Iris pigment epithelial cell (primary cell): ENCODE results near the gene MEAF6.
A peak's percentile ranks its signal among the peaks of the same experiment; 100 is the strongest.

ENCODE experiments used
- DNase-seq: peaks from one replicate; pipeline ENCODE4 v3.0.0-alpha.2; 2011; ENCODE audit warnings: low read depth

MEAF6 gene

DNA sequence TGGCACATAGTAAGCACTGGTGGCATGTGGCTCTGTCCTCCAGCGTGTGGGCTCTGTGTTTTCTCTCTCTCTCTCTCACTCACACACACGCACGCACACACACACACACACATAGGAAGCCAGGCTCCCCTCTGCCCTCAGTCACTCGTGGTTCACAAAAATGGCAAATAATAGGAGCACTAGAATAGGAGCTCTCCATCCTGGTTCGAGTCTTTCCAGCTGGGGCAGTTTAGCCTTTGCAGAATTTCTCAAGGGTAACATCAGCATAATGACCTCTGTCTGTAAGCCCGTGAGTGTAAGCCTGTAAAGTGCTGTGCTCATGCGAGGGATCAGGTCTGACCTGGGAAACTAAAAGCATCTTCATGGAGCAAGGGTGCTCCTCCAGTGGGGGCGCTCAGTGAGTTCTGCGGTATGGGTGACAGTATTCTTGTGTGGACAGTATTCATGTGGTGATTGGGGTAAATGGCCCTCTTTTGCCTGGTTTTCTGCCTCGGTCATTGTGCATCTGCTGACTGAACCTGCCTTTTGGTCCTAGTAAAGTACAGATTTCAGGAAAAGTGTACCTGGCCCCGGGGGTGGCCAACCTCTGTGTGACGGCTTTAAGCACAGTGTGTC, 41.0 kb downstream of the MEAF6 start:
- DNase-seq = no peak

DNA sequence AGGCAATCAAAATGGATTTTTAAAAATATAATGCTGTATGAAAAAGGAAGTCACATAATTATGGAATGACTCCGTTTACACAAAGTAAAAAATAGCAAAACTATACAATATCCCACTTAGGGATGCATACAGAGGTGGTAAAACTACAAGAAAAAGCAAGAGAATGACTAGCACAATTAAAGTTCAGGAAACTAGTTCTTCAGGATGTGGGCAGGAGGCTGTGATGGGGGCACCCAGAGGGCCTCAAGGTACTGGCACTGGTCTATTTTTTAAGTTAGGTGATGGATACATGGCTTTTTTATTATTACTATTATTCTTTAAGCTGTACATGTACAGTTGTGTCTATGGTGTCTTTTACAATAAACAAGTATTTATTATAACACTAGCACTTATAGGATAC, 41.6 kb downstream of the MEAF6 start:
- no peak for DNase-seq

DNA sequence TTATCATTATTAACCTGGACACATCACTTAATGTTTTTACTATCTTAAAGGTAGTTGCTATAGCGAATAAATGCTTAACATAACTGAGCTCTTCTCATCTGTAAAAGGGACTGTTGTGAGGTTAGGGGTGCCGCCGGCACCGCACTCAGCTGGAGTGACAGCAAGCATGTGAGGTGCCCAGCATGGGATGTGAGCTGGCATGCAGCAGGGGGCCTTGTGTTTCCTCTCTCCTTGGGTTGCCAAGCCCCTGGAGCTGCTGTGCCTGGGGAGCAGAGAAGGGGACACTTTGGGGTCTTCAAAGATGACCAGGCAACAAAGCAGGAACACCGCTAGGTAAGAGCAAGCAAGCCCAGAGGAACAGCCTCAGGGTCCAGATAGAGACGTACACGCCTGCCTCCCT, 42.3 kb downstream of the MEAF6 start:
- DNase-seq = no peak

DNA sequence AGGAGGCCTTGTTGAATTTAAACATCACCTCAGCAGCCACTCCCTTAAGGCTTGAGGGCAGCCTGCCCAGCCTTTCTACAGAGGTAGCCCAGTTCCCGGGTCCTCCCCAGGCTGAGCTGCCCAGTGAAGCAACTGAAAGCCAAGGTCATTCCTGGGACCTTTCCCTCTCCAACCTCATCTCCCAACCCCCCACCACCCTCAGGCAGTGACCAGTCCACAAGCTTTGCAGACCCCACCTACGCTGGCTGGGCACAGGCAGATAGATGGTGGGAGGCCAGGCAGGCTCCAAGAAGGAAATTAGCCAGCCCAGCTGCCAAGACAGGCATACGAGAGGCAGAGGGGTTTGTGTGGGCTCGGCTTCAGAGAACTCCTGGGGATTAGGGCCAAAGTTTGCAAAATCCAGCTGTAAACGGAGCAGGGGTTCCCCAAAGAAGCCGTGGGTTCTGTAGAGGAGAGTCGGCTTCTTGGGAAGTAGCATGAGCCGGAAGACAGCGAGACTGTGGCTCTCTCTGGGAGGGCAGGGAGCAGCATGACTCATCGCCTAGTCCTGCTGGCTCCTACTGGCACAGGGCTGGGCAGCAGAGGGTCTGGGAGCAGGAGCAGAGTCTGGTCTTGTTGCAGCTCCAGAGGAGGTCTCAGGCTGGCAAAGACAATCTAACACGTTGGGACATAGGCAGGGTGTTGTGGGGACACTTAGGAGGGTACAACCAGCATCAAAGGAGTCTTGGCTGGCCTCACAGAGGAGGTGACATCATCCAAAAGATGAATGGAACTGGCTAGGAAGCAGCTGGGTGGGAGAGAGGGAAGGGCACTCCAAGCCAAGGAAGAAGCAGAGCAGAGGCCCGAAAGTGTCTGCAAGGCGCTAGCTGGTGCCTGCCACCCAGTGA, 43.0 kb downstream of the MEAF6 start:
- peak; percentile 96 for DNase-seq

DNA sequence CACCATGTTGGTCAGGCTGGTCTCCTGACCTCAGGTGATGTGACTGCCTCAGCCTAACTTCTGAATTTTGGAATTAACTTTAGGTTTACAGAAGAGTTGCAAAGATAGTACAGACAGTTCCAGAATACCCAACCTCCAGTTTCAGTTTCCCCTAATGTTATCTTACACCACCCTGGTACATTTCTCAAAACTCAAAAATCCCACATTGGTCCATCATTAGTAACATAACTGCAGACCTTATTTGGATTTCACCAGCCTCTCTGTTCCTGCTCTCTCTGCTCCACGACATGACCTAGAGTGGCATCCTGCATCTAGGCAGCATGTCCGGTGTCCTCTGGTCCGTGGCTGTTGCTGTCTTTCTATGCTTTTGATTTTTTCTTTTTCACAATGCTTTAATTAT, 45.2 kb downstream of the MEAF6 start:
- no peak for DNase-seq

DNA sequence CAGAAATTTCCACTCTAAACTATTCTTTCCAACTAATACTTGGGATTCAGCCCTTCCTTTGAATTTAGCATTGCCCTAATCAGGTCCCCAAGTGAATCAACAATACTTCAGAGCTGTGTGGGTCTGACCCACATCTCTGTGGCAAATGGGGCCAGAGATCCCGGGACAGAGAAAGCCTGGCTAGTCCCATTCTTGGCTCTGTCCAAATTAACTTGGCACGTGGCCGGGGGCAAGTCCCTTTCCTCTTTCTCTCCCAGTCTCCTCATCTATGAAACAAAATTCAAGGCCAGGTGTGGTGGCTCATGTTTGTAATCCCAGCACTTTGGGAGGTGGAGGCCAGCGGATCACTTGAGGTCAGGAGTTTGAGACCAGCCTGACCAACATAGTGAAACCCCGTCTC, 46.5 kb downstream of the MEAF6 start:
- no peak for DNase-seq

DNA sequence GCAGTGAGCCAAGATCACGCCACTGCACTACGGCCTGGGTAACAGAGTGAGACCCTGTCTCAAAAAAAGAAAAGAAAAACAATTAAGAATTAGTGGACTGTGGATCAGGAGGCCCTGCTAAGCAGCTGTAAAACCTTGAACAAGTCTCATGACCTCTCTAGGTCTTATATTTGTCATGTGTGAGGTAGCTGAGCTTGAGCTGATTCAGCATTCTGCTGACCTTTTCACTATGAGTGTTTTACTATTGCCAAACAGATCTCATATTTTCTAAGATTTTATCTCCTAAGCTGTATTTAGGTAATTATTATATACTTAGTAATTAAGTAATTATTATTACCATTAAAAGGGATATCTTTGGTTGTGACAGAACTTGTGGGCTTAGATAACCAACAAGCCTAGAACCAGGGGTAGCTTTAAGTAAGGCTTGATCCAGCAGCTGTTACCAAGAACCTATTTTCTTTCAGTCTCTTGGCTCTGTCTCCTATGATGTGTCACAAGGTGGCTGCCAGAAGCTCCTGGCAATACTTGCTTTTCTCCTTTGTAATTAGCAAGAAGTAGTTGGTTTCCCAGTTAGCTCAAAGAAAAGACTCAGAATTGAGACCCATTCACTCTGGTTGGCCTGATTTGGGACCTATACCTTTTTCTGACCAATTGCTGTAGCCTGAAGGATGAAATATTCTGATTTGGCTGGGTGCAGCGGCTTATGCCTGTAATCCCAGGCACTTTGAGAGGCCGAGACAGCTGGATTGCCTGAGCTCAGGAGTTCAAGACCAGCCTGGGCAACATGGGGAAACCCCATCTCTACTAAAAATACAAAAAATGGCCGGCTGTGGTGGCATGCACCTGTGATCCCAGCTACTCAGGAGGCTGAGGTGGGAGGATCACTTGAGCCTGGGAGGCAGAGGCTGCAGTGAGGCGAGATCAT, 48.7 kb downstream of the MEAF6 start:
- peak; percentile 61 for DNase-seq

DNA sequence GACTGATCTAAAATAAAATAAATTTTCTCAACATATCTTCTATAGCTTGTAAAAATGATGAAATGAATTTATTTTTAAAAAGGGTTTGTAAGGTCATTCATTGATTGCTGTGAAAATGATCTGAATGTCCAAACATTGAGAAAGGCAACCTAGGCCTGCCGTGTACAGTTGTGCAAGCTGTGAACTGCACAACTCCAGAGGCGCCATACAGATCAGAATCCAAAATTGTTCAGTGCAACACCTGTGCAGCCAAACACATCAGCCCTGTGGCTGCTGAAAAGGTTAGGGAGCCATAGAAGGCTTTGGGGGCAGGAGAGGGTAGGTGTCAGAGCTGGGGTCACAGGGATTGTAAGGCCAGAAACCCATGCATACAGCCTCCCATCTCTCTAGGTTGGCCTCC, 50.1 kb downstream of the MEAF6 start:
- DNase-seq = no peak

DNA sequence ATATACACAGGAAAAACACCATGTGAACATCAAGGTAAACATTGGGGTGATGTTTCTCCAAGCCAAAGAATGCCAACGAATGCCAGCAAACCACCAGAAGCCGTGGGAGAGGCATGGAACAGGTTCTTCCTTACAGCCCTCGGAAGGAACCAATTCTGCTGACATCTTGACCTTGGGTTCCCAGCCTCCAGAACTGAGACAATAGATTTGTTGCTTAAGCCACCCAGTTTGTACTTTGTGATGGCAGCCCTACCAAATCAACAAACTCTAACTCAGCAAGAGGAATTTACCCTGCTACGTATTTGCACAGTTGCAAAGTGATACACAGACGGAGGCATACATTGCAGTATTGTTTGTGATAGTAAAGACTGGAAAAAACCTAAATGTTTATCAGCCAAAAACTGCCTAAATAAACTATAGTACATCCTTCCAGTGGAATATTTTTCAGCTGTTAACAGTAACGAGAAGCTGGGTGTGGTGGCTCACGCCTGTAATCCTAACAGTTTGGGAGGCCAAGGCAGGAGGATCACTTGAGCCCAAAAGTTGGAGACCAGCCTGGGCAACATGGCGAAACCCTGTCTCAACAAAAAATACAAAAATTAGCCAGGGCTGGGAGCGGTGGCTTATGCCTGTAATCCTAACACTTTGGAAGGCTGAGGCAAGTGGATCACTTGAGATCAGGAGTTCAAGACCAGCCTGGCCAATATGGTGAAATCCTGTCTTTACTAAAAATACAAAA, 52.7 kb downstream of the MEAF6 start:
- DNase-seq = no peak

DNA sequence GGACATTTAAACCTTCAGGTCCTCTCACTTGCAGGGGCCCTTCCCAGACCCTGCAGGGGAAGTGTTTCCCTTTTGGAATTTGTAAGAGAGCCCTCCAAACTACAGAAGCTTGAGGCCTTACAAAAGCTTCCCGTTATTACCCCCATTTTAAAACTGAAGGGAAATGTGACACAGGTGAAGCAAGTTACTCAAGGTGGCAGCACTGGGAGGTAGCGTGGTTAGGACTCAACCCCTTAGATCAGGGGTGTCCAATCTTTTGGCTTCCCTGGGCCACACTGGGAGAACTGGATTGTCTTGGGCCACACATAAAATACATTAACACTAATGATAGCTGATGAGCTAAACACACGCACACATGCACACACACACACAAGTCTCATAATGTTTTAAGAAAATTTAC, 56.0 kb downstream of the MEAF6 start:
- DNase-seq = no peak

DNA sequence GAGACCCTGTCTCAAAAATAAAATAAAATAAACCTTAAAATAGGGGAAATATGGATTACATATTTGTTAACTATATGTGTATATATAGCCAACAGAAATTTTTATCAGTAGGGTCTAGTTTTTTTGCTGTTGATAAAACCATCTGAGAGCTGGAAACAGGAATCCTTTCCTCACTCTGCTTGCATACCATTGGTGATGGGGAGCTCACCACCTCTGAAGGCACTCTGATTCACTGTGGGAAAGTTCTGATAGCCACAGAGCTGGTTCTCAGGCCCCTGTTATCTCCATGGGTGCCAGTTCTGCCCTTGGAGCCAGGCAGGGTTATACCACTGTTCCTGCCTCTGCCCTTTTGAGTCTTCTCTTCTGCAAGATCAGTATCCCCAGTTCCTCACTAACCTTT, 58.0 kb downstream of the MEAF6 start:
- no peak for DNase-seq

DNA sequence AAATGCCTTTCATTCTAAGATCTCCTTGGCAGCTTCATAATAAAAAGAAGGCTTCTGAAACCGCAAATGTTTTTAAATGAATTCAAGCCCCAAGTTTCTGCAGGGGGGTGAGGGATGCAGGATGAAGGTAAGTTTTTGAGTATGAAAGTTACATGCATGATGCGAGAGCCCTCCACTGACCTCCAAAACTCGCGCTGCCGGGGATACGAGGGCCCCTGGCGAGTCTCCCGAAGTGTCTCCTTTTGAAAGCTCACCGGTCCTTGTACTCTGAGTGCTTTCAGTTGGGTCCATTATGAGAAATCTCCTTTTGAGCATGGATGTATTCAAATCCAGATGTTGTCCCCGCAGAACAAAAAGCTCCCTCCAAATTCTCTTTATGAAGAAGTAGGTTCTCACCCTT, 59.0 kb downstream of the MEAF6 start:
- DNase-seq = no peak

DNA sequence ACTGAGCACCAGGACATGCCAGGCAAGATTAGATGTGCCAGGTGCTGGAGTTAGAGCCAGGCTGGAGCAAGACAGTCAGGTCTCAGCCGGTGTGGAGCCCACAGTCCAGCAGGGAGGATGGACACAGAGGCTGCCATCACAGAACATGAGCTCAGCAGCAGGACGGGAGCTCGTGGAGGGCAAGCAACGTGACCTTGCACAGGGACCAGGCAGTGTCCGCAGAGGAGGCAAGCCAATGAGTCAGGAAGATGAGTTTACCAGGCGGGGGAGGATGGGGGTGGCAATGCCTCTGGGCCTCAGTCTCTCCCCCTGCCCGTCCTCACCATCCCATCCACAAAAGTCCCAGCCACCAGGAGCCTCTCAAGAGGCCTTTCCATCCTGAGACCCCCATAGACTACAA, 60.9 kb downstream of the MEAF6 start:
- no peak for DNase-seq

DNA sequence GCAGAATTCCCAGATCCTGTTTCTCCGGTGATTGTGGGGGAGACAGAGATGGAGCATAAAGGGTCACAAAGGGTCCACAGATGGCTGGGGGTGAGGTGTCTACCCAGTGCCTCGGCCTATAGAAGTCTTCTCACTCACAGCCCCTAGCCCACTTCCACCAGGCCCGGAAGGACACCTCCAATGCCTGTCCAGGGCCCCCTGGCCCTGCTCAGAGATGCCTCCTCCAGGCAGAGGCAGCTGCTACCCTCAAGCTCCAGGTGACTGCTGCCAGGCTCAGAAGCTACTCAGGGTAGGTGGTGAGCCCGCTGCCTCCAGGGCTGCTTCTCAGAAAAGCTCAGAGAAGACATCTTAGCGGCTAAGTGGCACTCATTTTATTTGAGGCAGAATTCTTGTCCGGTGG, 62.1 kb downstream of the MEAF6 start:
- DNase-seq = no peak

DNA sequence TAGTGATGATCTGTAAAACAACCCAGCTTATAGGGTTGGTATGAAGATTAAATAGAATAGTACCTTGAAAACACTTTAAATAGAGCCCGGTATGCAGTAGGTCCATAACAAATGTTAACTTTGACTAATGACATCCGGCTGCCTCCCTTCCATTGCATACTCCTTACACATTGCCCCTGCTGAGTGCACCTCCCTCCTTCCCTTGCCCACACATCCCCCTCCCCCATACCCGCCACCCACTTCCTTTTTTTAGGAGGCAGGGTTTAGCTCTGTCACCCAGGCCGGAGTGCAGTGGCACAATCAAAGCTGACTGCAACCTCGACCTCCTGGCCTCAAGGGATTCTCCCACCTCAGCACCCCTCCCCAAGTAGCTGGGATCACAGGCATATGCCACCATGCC, 64.6 kb downstream of the MEAF6 start:
- no peak for DNase-seq

DNA sequence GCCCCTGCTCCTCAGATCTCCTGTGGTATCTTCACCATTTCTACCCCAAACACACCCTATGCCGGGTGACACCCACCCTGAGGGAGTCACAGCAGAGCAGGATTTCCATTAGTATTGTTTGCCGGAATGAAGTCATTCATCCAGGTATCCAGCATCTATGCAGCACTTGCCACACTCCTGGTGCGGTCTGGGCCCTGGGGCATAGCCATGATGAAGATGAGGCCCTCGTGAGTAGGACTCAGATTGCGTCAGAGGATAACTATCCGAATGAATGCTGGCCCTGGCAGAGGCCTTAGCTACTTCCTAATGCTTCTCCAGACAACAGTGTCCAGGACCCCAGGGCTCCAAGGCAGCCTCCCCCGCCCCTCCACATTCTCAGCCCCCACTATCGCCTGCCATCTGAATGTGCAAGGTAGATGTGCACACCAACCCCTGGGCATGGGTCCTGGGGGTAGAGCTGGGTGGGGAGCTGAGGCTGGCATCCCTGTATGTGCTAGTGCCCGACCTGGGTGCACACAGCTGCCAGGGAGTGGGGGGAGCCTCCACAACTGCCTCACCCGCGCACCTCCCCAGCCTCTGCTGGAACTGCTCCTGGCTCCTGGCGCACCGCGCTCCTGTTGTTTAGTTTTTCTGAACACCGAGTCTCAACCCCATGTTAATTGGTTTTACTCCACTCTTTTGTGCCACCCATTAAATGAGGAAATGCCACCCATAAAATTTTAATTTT, 65.7 kb downstream of the MEAF6 start:
- DNase-seq = no peak

DNA sequence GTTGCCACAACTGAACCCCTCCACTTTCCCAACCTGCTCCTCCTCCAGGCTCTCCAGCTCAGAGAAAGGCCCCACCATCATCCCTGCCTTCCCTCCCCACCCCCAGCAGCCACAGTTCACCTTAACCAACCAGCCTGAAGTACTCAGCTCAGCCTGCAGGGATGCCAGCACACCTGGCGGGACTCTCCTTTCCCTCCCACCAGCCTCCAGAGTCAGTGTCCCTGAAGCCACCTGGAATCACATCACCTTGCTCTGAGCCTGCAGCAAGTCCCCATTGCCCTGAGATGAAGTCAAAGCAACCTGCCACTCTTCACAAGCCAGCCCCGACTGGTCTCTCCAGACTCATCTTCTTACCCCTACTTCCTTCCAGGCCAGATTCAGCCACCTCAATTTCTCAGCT, 66.4 kb downstream of the MEAF6 start:
- DNase-seq = no peak

DNA sequence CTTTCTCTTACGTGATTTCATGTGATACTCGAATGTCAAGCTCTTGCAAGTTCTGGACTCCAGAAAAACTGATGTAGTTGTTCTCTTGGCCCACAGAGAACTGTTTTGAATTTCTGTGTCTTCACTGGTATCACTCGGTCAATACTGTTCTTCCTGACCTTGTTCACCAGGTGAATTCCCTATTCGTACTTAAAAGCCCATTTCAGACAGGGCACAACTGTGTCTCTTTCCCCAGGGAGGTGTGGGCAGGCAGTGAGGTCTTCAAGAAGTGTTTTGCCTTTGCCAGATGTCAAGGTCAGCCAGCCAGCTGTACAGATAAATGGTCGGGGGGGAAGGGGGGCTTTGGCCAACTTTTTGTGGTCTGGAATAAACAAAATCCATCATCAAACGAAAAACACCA, 67.7 kb downstream of the MEAF6 start:
- DNase-seq = no peak

DNA sequence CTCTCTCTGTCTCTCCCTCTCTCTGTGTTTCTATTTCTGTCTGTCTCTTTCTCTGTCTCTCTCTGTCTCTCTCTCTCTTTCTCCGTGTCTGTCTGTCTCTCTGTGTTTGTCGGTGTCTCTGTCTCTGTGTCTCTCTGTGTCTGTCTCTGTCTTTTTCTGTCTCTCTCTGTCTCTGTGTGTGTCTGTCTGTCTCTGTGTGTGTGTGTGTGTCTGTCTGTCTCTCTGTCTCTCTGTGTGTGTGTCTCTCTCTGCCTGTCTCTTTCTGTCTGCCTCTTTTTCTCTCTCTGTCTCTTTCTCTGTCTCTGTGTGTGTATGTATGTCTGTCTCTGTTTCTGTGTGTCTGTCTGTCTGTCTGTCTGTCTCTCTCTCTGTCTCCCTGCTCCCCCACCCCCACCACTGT, 71.9 kb downstream of the MEAF6 start:
- no peak for DNase-seq
